GM19463 (cell line): Measurements from ENCODE around the gene VSIG4.
"Not testable (repeated sequence)": the region's sequence is repeated elsewhere in the genome, so short reads cannot be mapped to it uniquely, and the experiment has no call there.

ENCODE experiments used
- ATAC-seq: cut with Tn5 transposase; IDR thresholded peaks from one replicate; pipeline ENCODE4 v1.9.1; 2021; ENCODE audit warnings: mild to moderate bottlenecking, moderate library complexity; ENCODE audit not compliant: unreplicated experiment

VSIG4 gene, protein sequence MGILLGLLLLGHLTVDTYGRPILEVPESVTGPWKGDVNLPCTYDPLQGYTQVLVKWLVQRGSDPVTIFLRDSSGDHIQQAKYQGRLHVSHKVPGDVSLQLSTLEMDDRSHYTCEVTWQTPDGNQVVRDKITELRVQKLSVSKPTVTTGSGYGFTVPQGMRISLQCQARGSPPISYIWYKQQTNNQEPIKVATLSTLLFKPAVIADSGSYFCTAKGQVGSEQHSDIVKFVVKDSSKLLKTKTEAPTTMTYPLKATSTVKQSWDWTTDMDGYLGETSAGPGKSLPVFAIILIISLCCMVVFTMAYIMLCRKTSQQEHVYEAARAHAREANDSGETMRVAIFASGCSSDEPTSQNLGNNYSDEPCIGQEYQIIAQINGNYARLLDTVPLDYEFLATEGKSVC

DNA sequence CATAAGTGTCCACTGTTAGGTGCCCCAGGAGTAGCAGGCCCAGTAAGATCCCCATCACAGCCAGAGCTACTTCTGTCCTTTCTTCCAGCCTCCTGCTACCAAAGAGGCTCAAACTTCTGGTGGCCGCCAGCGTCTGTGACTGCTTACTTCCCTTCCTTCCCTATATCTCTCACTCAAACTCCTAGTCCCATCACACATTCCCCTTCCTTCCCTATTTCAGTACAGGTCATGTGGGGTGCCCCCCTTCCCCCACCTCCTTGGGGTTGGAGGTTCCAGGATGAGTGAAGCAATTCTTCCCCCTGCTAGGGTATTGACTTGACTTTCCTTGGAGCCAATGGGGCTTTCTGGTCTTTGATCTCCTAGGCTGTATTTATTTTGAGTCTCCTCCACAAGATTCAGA lies at the start of gene VSIG4:
Gene VSIG4 (minus strand): TSS at position 137 of the 400 bp plus-strand sequence. CDS start 82 bp downstream, at position 55.
- no peak for ATAC-seq

DNA sequence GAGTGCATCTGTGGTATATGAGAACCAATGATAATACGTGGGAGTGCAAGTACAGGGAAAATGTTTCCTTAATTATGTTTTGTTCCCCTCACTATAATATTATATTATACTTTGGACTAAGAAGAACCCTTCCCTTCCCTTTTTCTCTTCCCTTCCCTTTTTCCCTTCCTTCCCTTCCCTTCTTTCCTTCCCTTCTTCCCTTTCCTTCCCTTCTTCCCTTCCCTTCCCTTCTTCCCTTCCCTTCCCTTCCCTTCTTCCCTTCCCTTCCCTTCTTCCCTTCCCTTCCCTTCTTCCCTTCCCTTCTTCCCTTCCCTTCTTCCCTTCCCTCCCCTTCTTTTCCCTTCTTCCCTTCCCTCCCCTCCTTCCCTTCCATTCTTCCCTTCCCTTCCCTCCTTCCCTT lies 36.9 kb upstream of the VSIG4 start:
- no peak for ATAC-seq

DNA sequence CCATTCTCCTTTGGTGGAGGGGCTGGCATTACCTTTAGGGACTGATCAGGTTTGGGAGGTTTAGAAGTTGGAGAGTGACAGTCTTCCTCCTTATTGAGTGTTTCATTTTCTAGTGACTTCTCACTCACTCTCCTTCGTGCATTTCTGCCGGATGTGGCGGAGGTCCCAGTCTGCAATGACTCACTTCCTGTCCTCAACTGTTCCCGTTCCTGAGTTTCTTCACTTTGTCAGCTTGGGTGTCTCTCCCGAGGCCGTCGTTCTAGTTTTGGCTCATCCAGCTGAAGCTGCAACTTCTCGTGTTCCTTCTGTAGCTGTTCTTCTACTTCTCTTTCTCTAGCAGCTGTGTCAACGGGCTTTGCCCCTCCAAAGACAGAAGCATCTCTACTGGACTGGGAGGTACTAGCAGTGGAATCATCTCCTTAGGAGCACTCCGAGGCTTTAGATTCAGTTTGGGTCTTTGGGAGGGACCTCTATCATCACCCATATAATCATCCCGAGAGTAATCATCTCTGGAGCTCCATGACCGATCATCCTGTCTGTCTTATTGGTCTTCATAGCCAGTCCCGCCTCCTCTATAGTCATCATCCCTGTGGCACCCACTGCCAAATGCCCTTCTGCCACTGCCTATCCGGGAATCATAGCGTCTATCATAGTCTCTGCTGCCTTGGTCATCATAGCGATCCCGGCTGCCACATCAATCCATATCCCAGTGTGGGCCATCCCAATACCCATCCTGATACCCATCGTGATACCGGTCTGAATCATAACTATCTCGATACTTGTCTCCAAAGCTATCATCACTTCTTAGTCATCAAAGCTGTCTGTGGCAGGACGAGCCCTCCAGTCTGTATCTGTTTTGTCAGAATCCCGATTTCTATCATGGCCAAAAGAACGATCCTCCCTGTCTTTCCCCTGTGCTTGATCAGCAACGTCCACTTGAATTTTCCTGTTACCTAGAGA lies 35.3 kb upstream of the VSIG4 start:
- ATAC-seq: peak; percentile 70

DNA sequence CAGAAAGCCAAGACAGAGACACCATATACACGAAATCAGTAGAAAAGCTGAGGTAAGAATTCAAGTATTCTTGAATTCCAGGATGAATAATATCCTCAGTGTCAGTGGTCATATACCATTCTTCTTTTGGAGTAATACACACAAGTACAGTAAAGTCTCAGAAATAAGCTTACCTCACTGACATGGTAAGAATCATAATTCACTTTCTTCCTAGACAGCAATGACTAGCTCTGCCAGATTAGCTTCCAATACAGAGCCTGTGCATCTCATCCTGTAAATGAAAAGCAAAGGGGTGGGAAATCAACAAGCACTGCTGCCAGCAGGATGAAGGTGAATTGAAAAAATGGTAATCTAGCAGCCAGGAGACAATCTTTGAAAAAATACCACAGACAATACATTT lies 31.2 kb upstream of the VSIG4 start:
- no peak for ATAC-seq

DNA sequence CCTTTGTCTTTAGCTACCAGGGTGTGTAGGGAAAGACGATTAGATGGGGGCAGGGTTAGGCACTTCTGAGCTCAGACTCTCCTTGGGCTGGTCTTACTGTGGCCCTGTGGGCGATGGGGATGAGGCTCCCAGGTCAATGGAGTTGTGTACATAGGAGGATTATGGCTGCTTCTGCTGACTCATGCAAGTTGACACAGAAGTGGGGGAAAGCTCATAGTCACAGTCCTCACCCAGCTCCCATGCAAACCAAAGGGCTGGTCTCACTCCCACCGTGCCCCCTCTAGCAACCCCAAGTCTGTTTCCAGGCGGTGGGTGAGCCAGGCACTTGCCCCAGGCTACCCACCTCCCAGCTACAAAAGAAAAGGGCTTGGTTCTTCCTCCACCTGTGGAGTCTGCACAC lies 24.4 kb upstream of the VSIG4 start:
- ATAC-seq: no peak

DNA sequence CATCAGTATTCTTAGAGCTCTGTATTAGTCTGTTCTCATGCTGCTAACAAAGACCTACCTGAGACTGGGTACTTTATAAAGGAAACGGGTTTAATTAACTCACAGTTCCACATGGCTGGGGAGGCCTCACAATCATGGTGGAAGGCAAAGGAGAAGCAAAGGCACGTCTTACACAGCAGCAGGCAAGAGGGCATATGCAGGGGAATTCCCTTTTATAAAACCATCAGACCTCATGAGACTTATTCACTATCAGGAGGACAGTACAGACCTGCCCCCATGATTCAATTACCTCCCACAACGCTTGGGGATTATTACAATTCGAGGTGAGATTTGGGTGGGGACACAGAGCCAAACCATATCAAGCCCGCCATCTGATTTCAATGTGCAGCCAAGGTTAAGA lies 17.1 kb upstream of the VSIG4 start:
- not testable (repeated sequence) for ATAC-seq

DNA sequence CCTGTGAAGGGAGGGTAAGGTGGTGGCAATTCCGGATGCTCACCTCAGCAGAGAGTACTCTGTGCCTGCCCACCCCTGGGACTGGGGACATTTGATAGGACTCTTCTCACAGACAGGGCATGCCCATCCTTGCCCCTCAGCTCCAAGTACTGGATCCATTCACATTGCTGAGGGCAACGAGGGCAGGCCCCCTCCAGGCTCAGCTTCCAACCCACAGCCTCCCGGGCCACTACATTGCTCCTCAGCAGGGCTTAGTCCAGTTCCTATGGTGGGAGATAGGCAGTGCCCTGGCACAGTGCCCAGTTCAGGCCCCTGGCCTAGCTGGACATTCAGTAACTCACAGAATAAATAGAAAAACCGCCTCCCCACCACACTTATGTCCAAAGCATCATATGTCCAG lies 15.1 kb upstream of the VSIG4 start:
- ATAC-seq: no peak

DNA sequence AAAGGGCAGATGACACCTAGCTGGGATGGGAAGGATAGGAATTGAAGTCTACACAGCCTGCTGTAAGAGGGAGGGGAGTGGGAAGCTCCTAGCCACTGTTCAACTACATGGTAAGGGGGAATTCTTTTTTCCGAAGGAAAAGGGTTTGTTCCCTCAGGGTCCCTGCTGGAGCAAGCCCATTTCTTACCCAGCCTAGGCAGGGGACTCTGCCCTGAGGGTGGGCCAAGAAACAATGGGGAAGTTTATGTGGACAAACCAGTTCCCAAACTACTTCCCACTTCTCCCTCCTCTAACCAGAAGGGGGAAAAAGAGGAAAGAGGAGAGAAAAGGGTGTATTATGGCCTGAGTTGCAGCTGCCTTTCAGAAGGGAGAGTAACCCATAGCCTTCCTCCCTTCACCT lies 13.5 kb upstream of the VSIG4 start:
- no peak for ATAC-seq

DNA sequence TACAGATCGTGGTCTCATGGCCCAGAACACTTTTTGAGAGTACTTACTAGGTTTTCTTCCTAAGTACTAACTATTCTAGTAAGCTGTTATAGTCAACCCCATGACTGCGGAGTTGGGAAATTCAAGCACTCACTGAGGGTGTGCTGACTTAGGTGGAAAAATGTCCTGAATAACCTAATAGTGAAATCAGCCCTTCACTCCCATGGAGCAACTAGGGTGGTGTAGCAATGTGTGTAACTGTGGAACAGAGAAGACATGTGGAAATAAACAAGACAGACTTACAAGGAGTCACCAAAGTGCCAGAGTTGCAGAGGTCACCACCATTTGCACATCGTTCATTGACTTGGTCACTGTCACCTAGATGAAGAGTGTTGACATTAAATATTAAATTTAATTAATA lies 12.1 kb upstream of the VSIG4 start:
- ATAC-seq: no peak

DNA sequence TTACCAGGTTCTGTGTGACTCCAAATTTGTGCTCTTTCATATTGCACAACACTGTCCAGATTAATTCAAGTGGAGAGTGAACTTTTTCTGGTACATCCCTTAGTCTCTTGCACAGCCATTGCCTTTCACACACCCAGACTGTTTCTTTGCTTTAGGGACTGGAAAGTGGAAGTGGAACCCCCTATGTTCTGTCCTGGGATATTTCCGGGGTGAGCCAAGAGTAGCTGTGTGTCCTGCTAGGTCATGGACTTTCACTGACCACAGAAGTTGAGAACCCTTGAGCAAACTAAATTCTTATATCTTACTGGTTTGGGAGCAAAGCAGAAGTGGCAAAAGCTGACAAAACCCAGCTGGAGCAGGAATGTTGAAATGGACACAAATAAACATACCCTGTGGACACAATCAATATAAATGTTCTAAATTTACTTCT lies 10.3 kb upstream of the VSIG4 start:
- no peak for ATAC-seq

DNA sequence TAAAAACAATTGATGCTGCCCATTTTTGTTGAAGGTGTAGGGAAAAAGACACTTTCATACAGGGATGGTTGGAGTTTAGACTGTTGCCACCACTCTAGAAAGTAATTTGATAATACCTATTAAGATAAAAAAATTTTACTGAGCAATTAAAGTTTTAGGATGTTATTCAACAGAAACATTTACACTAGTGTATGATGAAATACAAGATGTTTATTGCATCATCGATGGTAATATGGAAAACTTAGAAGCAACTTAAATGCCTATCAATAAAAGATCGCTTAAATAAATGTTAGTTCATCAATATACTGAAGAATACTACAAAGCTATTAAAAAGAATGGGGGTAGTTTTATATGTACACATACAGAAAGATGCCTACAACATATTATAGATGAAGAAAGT lies 9.2 kb upstream of the VSIG4 start:
- no peak for ATAC-seq

DNA sequence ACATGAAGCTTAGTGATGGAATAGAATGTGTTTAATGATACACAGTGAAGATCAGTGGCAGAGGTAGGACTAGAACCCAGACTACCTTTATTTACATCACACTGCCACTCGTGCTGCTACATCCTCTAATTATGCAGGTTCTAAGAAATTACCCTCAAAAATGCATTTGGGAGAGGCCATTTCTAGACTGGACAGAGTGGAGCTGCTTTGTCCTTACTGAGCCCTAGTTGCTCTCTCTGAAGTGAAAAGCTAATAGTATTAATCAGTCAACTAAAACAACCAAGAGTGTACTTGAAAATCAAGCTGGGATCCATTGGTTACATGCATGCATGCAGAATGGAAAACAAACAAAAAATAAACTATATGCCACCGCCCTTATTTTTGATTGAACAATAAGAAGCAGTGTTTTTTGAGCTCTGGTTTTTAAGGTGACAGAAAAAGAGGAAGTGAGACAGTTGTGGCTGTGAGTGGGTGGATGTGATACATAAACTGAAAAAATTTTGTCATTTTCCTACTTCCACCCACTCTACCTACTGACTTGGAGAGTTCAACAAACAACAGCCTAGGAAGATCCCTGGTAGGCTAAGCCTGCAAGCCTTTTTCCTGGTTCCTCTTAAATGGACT lies 6.8 kb upstream of the VSIG4 start:
- ATAC-seq: peak; percentile 65

DNA sequence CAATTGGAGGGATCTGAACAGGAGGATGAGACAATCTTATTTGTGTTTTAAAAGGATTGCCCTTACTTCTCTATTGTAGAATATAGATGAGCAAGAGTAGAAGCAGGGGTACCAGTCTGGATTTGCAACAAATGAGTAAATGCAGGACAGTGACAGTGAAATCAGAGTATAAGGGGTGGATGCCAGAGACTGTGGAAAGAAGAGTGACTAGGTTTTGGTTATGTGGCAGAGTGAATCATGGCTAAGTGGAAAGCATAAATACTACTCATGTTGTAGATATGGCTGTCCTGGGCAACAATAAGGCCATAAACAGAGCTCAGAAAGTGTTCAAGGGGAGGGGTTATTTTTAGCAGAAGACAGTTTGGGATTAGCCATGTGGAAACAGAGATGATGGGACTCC lies 6.0 kb upstream of the VSIG4 start:
- ATAC-seq: no peak

DNA sequence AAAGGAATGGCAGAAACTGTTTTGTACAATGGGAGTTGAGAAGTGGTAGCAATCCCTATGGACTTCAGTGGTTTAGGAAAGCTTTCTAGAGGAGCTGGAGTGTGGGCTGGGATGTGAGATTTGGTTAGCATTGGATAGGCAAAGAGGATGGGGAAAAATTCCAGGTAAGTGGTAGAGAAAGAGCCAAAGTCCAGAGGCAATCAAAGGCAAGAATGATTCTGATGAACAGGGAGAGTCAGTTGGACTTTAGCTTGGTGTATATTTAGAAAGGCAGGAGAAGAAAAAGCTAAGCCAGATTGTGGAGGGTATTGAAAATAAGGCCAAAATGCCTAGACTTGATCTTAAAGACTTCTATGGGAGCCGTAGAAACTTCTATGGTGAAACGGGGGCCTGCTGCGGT lies 3.7 kb upstream of the VSIG4 start:
- ATAC-seq: no peak

DNA sequence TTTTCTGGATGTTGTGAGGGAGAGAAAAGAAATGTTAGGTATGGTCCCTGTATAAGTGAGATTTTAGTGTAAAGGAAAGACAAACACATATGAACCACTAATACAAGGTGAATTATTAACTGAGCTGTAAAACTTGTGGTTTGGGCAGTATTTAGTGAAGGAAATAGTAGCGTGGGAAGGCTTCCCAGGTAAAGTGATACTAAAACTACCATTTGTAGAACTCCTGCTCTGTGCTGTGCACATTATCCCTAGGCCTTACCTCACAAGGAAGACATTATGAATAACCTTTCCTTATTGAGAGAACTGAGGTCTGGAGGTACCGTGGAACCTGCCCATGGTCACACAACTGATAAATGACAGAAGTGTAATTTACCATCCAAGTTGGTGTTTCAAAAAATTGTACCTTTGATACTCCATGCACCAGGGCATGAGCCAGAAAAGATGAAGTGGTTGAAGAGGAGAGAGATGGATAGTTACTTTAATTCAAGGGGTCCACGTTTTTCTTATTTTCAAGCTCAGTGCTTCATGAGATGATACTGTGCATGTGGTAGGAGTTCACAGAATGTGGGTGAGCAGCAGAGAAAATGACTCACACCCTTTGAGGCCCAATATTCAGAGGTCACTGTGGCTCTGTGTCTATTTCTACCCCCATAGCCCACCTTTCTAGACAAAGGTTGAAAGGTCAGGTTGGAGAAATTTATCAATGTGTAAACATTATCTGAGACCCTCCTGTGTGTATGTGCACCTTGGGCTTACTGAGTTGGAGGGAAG lies 2.6 kb upstream of the VSIG4 start:
- peak; percentile 51 for ATAC-seq

DNA sequence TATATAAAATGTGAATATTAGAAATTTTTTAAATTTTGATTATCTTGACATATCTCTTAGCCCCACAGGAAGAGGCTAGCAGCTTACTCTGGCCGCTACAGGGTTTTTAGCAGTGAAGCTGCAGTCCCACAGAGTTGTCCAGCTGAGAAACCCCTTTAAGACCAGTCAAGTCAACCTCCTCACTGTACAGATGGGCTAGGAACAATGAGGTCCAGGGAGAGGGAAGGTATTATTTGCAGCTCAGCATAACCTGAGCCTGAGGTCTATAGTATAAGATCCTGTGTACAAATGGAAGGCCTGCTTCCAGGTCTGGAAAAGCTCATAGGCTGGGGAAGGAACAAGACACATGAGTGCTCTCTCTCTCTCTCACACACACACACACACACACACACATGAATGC lies 1.8 kb downstream of the VSIG4 start:
- no peak for ATAC-seq

DNA sequence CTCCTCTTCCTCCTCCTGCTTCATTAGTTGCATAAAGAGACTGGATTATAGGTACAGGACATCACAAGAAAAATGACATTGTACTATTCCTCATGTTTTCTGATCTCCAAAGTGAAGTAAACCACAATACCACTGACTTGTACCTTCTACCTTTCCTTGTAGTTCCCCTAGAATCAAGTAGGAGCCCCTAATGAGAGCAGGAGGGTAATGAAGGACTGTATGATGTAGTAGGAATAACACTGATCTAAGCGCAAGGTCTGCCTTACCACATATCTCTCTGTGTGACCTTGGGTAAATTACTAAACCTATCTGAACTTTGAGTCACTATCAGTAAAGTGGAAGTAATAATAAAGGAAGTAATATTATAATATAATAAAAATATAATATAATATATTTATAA lies 3.6 kb downstream of the VSIG4 start:
- no peak for ATAC-seq

DNA sequence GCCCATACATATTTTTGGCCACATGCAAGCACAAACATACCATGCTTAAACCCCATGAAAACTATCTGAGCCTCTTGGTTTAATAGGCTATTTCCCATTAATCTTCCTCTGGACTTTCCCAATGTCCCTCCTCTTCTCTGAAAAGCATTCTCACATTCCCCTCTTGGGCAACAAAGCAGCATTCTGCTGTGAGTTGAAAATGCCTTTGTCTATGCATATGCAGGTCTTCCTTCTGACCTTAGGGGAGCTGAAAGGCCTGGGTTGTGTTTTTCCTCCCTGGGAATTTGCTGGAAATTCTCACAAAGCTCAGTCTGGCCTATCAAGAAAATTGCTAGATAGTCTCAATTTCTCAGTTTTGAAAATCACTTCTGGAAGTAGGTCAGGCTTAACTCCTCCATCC lies 4.2 kb downstream of the VSIG4 start:
- ATAC-seq: no peak

DNA sequence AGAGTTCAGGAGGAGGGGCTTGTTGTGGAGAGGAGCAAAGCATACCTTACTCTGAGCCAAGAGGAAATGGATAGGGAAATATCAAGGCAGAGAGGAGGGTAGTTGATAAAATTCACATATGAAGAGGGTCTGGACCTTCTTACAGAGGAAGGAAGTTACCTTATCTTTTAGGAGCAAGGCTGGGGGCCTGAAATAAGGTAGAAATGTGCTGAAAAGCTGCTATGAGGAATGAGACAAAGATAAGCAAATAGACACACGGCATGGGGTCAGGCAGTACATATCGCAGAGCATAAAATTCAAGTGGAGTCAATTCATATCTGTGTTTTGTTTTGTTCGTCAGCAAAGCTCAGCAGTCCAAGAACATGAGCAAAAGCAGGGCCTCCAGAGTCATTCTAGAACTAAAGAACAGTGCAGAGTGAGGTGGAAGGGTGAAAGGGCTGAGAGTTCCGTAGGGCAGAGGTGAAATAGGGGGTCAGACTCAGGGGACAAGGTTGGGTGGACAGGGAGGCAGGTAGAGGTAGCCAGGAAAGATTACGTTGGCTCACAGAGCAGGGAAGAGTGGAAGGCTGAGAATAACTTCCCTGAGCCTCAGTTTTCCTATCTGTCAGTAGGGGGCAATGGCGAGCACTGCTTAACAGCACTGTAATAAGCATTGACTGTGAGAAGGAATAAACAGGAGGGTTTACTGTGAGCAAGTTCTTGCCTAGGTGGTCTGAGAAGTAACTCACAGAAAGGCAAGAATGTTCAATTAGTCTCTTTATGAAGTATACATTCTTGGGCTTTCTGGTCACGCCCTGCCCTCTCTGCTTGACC lies 9.2 kb downstream of the VSIG4 start:
- ATAC-seq: peak; percentile 83

DNA sequence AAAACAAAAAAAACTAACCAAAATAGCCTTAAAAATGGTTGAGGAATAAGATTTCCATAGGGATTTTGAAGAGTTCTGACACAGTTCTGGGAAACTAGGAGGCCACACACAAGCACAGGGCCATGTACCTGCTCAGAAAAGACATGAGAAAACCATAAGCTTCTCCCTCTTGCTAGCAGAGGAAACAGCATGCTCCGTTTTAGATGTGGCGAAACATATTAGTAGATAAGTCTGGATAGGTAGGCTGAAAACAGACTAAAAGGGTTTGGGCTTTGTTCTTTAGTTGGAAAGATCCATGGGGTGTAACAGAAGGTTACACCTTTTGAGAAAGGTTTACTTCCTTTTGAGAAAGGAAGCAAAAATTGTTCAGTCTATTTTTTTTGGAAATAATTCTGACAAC lies 10.9 kb downstream of the VSIG4 start:
- no peak for ATAC-seq
